ENCODE data around the gene PRKCA.

DNA sequence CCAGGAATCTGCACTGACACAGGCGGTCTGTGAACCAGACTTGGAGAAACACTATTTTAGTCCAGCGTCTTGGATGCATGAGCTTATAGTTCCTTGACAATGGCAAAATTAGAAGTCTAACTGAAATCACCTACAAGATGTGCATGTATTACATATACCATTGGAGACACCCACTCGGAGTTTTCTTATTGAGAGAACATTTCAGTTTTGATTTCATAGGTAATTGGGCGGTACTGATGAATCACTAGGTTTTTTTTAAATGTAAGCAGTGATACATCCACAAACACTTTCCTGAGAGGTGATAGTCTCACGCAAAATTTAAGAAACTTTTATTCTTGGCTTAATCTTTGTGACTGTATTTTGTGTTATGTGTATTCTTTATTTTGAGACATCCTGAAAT, 69.8 kb downstream of the PRKCA start:
- TF ChIP-seq, protein P1, sequence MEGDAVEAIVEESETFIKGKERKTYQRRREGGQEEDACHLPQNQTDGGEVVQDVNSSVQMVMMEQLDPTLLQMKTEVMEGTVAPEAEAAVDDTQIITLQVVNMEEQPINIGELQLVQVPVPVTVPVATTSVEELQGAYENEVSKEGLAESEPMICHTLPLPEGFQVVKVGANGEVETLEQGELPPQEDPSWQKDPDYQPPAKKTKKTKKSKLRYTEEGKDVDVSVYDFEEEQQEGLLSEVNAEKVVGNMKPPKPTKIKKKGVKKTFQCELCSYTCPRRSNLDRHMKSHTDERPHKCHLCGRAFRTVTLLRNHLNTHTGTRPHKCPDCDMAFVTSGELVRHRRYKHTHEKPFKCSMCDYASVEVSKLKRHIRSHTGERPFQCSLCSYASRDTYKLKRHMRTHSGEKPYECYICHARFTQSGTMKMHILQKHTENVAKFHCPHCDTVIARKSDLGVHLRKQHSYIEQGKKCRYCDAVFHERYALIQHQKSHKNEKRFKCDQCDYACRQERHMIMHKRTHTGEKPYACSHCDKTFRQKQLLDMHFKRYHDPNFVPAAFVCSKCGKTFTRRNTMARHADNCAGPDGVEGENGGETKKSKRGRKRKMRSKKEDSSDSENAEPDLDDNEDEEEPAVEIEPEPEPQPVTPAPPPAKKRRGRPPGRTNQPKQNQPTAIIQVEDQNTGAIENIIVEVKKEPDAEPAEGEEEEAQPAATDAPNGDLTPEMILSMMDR (IDR thresholded peaks at IDR 0.05): no peak
- TF ChIP-seq POLR2A (IDR thresholded peaks at IDR 0.05) (no peak), POLR2AphosphoS5 (IDR thresholded peaks at IDR 0.05) (no peak)

Measured in suprapubic skin (tissue), 4 donors.